RWPE2 (cell line): ENCODE data around the gene MYO5B.
"Not testable (repeated sequence)": the region's sequence is repeated elsewhere in the genome, so short reads cannot be mapped to it uniquely, and the experiment has no call there.

Experiments used
- ATAC-seq: fragments of 200-7000 bp; cut with Tn5 transposase; 3 replicates; pipeline ENCODE4 v1.9.1; 2021; ENCODE audit warnings: low read depth
- DNase-seq: peaks from one replicate; pipeline ENCODE4 v3.0.0-alpha.2; 2020; ENCODE audit warnings: low spot score
- H3K27ac ChIP-seq: fragments of 450-650 bp; 2 replicates; pipeline ENCODE4 v1.5.1; 2017; ENCODE audit warnings: mild to moderate bottlenecking; ENCODE audit not compliant: poor library complexity, severe bottlenecking
- H3K27me3 ChIP-seq: fragments of 250-450 bp; sonication (Bioruptor Pico); 2 replicates; pipeline ENCODE4 v1.5.1; 2021; ENCODE audit warnings: mild to moderate bottlenecking, moderate library complexity; ENCODE audit not compliant: insufficient read depth, poor library complexity, severe bottlenecking
- H3K36me3 ChIP-seq: fragments of 250-450 bp; sonication (Bioruptor Pico); 2 replicates; pipeline ENCODE4 v1.5.1; 2020; ENCODE audit warnings: low read depth, mild to moderate bottlenecking, moderate library complexity
- H3K4me1 ChIP-seq: fragments of 250-450 bp; sonication (Bioruptor Pico); 2 replicates; pipeline ENCODE4 v1.5.1; 2021; ENCODE audit warnings: mild to moderate bottlenecking, moderate library complexity; ENCODE audit not compliant: insufficient read depth, poor library complexity, severe bottlenecking
- H3K4me3 ChIP-seq: fragments of 250-450 bp; sonication (Bioruptor Pico); 2 replicates; pipeline ENCODE4 v1.5.1; 2021; ENCODE audit warnings: mild to moderate bottlenecking, moderate library complexity; ENCODE audit not compliant: severe bottlenecking
- H3K9me3 ChIP-seq: fragments of 250-450 bp; sonication (Bioruptor Pico); 2 replicates; pipeline ENCODE4 v1.5.1; 2021; ENCODE audit warnings: mild to moderate bottlenecking, moderate library complexity; ENCODE audit not compliant: severe bottlenecking
- CTCF ChIP-seq: fragments of 450-650 bp; IDR thresholded peaks from one replicate; pipeline ENCODE4 v1.5.1; 2017; ENCODE audit warnings: mild to moderate bottlenecking, moderate library complexity; ENCODE audit not compliant: poor library complexity, severe bottlenecking

MYO5B gene

GRCh38 chr18:49839012-49839411 lies 355.9 kb downstream of the MYO5B start:
- Histone ChIP-seq H3K27ac (peak overlapping the region; percentile 73), H3K9me3 (no peaks in the 10 kb centered on the region), H3K36me3 (peaks cover 7% of the 10 kb centered on the region; the same call in 1 of the 2 replicates), H3K27me3 (no peaks in the 10 kb centered on the region), H3K4me1 (peaks cover 41% of the 10 kb centered on the region), H3K4me3 (no peak overlapping the region)
- peak; percentile 5 for TF ChIP-seq CTCF
- peak; percentile 88 for DNase-seq
- ATAC-seq, result peak; percentile 91

DNA sequence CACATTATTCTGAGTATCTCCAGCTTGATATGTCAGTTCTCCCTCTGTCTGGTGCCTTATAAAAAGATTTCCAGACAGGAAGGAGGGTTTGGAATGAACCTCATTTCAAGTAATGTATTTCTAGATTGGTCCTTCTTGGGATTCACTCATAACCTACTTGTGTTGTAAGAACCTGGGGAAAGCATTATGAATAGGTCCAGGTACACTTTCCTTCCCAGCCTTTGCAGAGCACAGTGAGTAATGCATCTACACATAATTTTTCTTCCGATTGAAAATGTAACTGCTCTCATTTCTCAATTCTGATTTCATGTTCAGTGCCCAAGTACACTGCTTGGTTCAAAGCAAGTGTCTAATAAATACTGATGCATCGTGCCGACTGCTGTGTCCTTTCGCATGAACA lies 356.6 kb downstream of the MYO5B start:
- Histone ChIP-seq H3K27me3 (no peaks in the 10 kb centered on the region), H3K9me3 (no peaks in the 10 kb centered on the region), H3K4me3 (no peak overlapping the region), H3K36me3 (peaks cover 8% of the 10 kb centered on the region; the same call in 1 of the 2 replicates), H3K27ac (peak overlapping the region; percentile 73), H3K4me1 (peaks cover 41% of the 10 kb centered on the region)
- no peak for ATAC-seq
- no peak for DNase-seq
- no peak for TF ChIP-seq CTCF

GRCh38 chr18:49837889-49838288 lies 357.1 kb downstream of the MYO5B start:
- Histone ChIP-seq H3K9me3 (no peaks in the 10 kb centered on the region), H3K27ac (peak overlapping the region; percentile 73), H3K36me3 (peaks cover 13% of the 10 kb centered on the region; the same call in 1 of the 2 replicates), H3K27me3 (no peaks in the 10 kb centered on the region), H3K4me1 (peaks cover 41% of the 10 kb centered on the region), H3K4me3 (no peak overlapping the region)
- peak; percentile 30; the same call in 1 of the 3 replicates for ATAC-seq
- no peak for TF ChIP-seq CTCF
- no peak for DNase-seq

DNA sequence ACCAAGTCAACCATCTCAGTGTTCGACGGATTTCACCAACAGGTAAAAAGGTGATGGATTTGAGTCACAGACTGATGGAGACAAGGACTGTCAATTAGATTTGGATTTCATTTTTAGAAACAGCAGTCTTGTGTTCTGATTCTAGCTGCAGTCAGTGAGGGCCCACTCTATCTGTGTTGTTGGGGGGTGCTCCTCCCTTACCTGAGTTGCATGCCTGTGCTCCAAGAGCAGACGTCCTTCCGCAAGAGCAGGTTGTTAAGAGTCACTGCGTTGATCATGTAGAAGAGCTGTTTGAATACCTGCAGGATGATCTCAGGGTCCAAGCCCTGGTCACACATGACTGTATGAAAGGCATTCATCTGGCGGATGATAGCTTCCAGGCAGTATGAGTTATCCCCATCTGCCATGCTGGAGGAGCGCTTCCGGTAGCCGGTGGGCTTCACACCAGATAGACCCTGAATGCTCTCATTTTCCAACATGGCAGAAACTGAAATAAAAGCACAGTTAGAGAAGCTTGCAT lies 357.6 kb downstream of the MYO5B start:
- not testable (repeated sequence) for H3K9me3 ChIP-seq

DNA sequence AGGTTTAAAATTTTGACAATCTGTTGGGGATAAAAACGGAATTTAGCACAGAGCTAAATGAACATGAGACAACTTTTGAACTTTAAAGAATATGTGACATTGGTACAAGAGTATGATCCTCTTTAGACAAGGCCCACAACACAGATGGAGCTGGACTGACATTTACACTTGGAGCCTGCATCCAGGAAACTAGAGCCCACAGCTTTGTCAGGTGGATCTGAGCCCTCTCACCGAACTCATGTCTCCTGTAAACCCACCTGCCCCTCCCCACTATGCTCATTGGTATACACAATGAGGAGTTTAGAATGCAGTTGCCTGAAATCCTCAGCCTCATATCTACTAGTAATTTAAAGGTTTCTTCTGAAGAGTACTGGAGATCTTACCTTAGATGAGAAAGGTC lies 359.5 kb downstream of the MYO5B start:
- Histone ChIP-seq H3K4me3 (no peak overlapping the region), H3K4me1 (peaks cover 41% of the 10 kb centered on the region), H3K9me3 (no peaks in the 10 kb centered on the region), H3K36me3 (peaks cover 13% of the 10 kb centered on the region; the same call in 1 of the 2 replicates), H3K27ac (peak overlapping the region; percentile 77), H3K27me3 (no peaks in the 10 kb centered on the region)
- no peak for ATAC-seq
- no peak for DNase-seq
- no peak for TF ChIP-seq CTCF

More for the DNA sequence above, 357.6 kb downstream of the MYO5B start:
- Histone ChIP-seq H3K4me1 (peaks cover 41% of the 10 kb centered on the region), H3K27ac (peak overlapping the region; percentile 73), H3K36me3 (peaks cover 13% of the 10 kb centered on the region; the same call in 1 of the 2 replicates)
- not testable (repeated sequence) for H3K27me3 ChIP-seq, ATAC-seq, DNase-seq, H3K4me3 ChIP-seq
